GM23338 (cell line): ENCODE results near the gene ITGB2. TPM values are rescaled to one million over a fixed set of nuclear protein-coding genes. Genes with fewer than 3 reads are reported as not detected.

Experiments
- ATAC-seq: fragments of 200-7000 bp; cut with Tn5 transposase; 3 replicates; pipeline ENCODE4 v1.9.1; 2020
- DNase-seq: peaks from one replicate; pipeline ENCODE4 v3.0.0-alpha.2; 2015; ENCODE audit warnings: low spot score
- H2AFZ ChIP-seq: fragments of 200-600 bp; sonication (generic); 2 replicates; pipeline ENCODE4 v1.8.0; 2016; ENCODE audit warnings: antibody characterized with exemption, mild to moderate bottlenecking, moderate library complexity
- H3F3A ChIP-seq: fragments of 200-600 bp; sonication (generic); replicated peaks from 2 replicates; pipeline ENCODE4 v1.8.0; 2017; ENCODE audit warnings: antibody characterized with exemption, mixed run types, low read depth
- H3K27ac ChIP-seq: fragments of 200-600 bp; sonication (generic); 2 replicates; pipeline ENCODE4 v1.6.1; 2016; ENCODE audit warnings: low read depth
- H3K27me3 ChIP-seq: fragments of 200-600 bp; sonication (generic); 2 replicates; pipeline ENCODE4 v1.8.0; 2016; ENCODE audit warnings: mild to moderate bottlenecking, mixed run types, moderate library complexity; ENCODE audit not compliant: insufficient read depth
- H3K36me3 ChIP-seq: fragments of 200-600 bp; sonication (generic); 2 replicates; pipeline ENCODE4 v1.8.0; 2016; ENCODE audit warnings: mild to moderate bottlenecking; ENCODE audit not compliant: insufficient read depth
- H3K4me1 ChIP-seq: fragments of 200-600 bp; sonication (generic); 2 replicates; pipeline ENCODE4 v1.8.0; 2016; ENCODE audit warnings: mild to moderate bottlenecking, moderate library complexity; ENCODE audit not compliant: insufficient read depth
- H3K4me2 ChIP-seq: fragments of 200-600 bp; sonication (generic); 2 replicates; pipeline ENCODE4 v1.7.1; 2017; ENCODE audit warnings: mixed run types
- H3K4me3 ChIP-seq: fragments of 200-600 bp; sonication (generic); 2 replicates; pipeline ENCODE4 v1.6.1; 2016; ENCODE audit warnings: mixed run types
- H3K79me2 ChIP-seq: fragments of 200-600 bp; sonication (generic); replicated peaks from 2 replicates; pipeline ENCODE4 v1.8.0; 2017; ENCODE audit warnings: mild to moderate bottlenecking; ENCODE audit not compliant: insufficient read depth
- H3K9me2 ChIP-seq: fragments of 200-600 bp; sonication (generic); 2 replicates; pipeline ENCODE4 v1.8.0; 2017; ENCODE audit not compliant: insufficient read depth
- H4K20me1 ChIP-seq: fragments of 200-600 bp; sonication (generic); replicated peaks from 2 replicates; pipeline ENCODE4 v1.8.0; 2017; ENCODE audit warnings: mild to moderate bottlenecking; ENCODE audit not compliant: insufficient read depth
- H3K27ac Mint-ChIP-seq: 2 replicates; pipeline ENCODE4 v1.8.0; 2020; ENCODE audit warnings: inconsistent platforms, mild to moderate bottlenecking, moderate library complexity, mixed read lengths
- H3K27me3 Mint-ChIP-seq: 3 replicates; pipeline ENCODE4 v1.8.0; 2022; ENCODE audit warnings: low read depth, mild to moderate bottlenecking, moderate library complexity, mixed read lengths, inconsistent platforms; ENCODE audit not compliant: insufficient read depth, poor library complexity
- H3K36me3 Mint-ChIP-seq: 3 replicates; pipeline ENCODE4 v1.8.0; 2021; ENCODE audit warnings: low read depth, mild to moderate bottlenecking, inconsistent platforms, moderate library complexity, mixed read lengths
- H3K4me1 Mint-ChIP-seq: 3 replicates; pipeline ENCODE4 v1.8.0; 2020; ENCODE audit warnings: mild to moderate bottlenecking, inconsistent platforms, mixed read lengths
- H3K4me3 Mint-ChIP-seq: 3 replicates; pipeline ENCODE4 v1.8.0; 2021; ENCODE audit warnings: moderate library complexity, mild to moderate bottlenecking, inconsistent platforms, mixed read lengths
- H3K9me3 Mint-ChIP-seq: 3 replicates; pipeline ENCODE4 v1.8.0; 2020; ENCODE audit warnings: moderate library complexity, mild to moderate bottlenecking, inconsistent platforms, mixed read lengths
- CTCF ChIP-seq, 2 experiments: fragments of 200-600 bp in 1 of 2; sonication (generic) in 1 of 2; conservative IDR thresholded peaks; 2 replicates each; pipeline versions ENCODE4 v1.5.1 to v1.6.1; 2016 to 2017; ENCODE audit warnings: antibody characterized with exemption in 2 of 2, low read depth in 2 of 2, mild to moderate bottlenecking in 2 of 2, moderate library complexity in 1 of 2
- ETS1 ChIP-seq: IDR thresholded peaks from 2 replicates; pipeline ENCODE4 v1.6.1; 2016; ENCODE audit warnings: antibody characterized with exemption
- EZH2phosphoT487 ChIP-seq: fragments of 200-600 bp; sonication (generic); IDR thresholded peaks from one replicate; pipeline ENCODE4 v1.8.1; 2018; ENCODE audit warnings: antibody characterized with exemption; ENCODE audit not compliant: unreplicated experiment
- JUNB ChIP-seq: IDR thresholded peaks from one replicate; pipeline ENCODE4 v1.6.1; 2016; ENCODE audit warnings: antibody characterized with exemption; ENCODE audit not compliant: unreplicated experiment
- NANOG ChIP-seq: IDR thresholded peaks from 2 replicates; pipeline ENCODE4 v1.6.1; 2016; ENCODE audit warnings: antibody characterized with exemption, borderline replicate concordance
- ZNF331 ChIP-seq: fragments of 250-450 bp; sonication (Bioruptor Pico); IDR thresholded peaks from 2 replicates; pipeline ENCODE4 v1.5.0; 2020; ENCODE audit warnings: low read depth, mild to moderate bottlenecking, moderate library complexity
- ZNF462 ChIP-seq: fragments of 250-450 bp; sonication (Bioruptor Pico); IDR thresholded peaks from 2 replicates; pipeline ENCODE4 v1.5.0; 2020; ENCODE audit warnings: mild to moderate bottlenecking, moderate library complexity
- polyA plus RNA-seq: library from polyadenylated mRNA; unstranded; fragments of >200 nt; fragmentation: Nextera tagmentation; extraction: Ambion mirVana; gene quantifications from 2 replicates; pipeline ENCODE4 v1.2.1, GENCODE V29; 2016
- total RNA-seq: library from RNA; depleted of rRNA; stranded (reverse); fragments of >200 nt; shearing (Covaris generic); gene quantifications from 2 replicates; pipeline ENCODE4 v1.2.3, GENCODE V29; 2014

Gene ITGB2
- total and polyA plus RNA-seq, 2 experiments from 2014 or later: 0.44 to 0.63 TPM

- TF ChIP-seq JUNB: no peak
- TF ChIP-seq ETS1: no peak
- 0 out of 2 replicates have a peak, but pooled peaks cover 4% of the 10 kb centered on the region for H3F3A ChIP-seq
Measured at GRCh38 chr21:44878053-44878982, 42.4 kb downstream of the ITGB2 start.

GRCh38 chr21:44876849-44877575, 43.7 kb downstream of the ITGB2 start:
- H3K27ac Mint-ChIP-seq: no peak overlapping the region
- H3K4me1 Mint-ChIP-seq: peaks cover 12% of the 10 kb centered on the region
- Histone ChIP-seq H3F3A (peaks cover 4% of the 10 kb centered on the region; the same call in 1 of the 2 replicates), H3K4me2 (no peak overlapping the region), H3K27ac (no peak overlapping the region), H3K9me2 (no peaks in the 10 kb centered on the region), H3K4me3 (no peak overlapping the region), H3K79me2 (peaks cover 10% of the 10 kb centered on the region), H3K4me1 (peaks cover 14% of the 10 kb centered on the region), H3K27me3 (peaks cover 27% of the 10 kb centered on the region), H2AFZ (no peak overlapping the region), H3K36me3 (no peaks in the 10 kb centered on the region), H4K20me1 (peaks cover 10% of the 10 kb centered on the region)
- ATAC-seq: no peak
- H3K9me3 Mint-ChIP-seq: no peaks in the 10 kb centered on the region
- H3K36me3 Mint-ChIP-seq: peaks cover under 1% of the 10 kb centered on the region; the same call in 1 of the 3 replicates
- DNase-seq: no peak
- H3K27me3 Mint-ChIP-seq: peaks cover 30% of the 10 kb centered on the region
- H3K4me3 Mint-ChIP-seq: no peak overlapping the region
- TF ChIP-seq NANOG (no peak), ZNF331 (no peak), CTCF (conservative IDR thresholded peaks at IDR 0.05; ENCODE audit: low read depth in 2 of 2) (no peak), ETS1 (no peak), EZH2phosphoT487 (no peak), JUNB (no peak), ZNF462 (CRISPR knock-in tag) (no peak)

More at GRCh38 chr21:44878053-44878982, 42.4 kb downstream of the ITGB2 start:
- peaks cover 27% of the 10 kb centered on the region for H3K27me3 ChIP-seq
- peaks cover 8% of the 10 kb centered on the region for H3K4me1 ChIP-seq
- no peak overlapping the region for H2AFZ ChIP-seq
- Mint-ChIP-seq H3K27me3 (peaks cover 26% of the 10 kb centered on the region), H3K4me1 (peaks cover 5% of the 10 kb centered on the region), H3K27ac (no peak overlapping the region), H3K4me3 (no peak overlapping the region), H3K9me3 (no peaks in the 10 kb centered on the region), H3K36me3 (no peaks in the 10 kb centered on the region)
- no peak for DNase-seq
- H3K27ac ChIP-seq: no peak overlapping the region
- H3K4me2 ChIP-seq: no peak overlapping the region
- H3K4me3 ChIP-seq: no peak overlapping the region
- H3K9me2 ChIP-seq: no peaks in the 10 kb centered on the region
- no peaks in the 10 kb centered on the region for H3K36me3 ChIP-seq
- H3K79me2 ChIP-seq: no peaks in the 10 kb centered on the region
- no peak for ATAC-seq
- H4K20me1 ChIP-seq: peaks cover 5% of the 10 kb centered on the region; the same call in 1 of the 2 replicates
